ENCODE data around the gene SEC24D. TPM values are rescaled to one million over a fixed set of nuclear protein-coding genes. Genes with fewer than 3 reads are reported as not detected.

SEC24D gene
- total RNA-seq, 1 donor from 2014 or later = 48.1 TPM

GRCh38 chr4:118776157-118776954 lies 59.6 kb downstream of the SEC24D start:
- Histone ChIP-seq H3K9me3 (no peaks in the 10 kb centered on the region), H3K27me3 (no peaks in the 10 kb centered on the region), H3K36me3 (no peaks in the 10 kb centered on the region), H3K4me3 (no peak overlapping the region), H3K27ac (no peak overlapping the region), H3K4me1 (peaks cover 5% of the 10 kb centered on the region)
- DNase-seq (no peak), ATAC-seq (no peak)
- intact Hi-C loops (cut with DNase I) = no loop called here
- no peak for TF ChIP-seq CTCF (IDR thresholded peaks at IDR 0.05)

- H3K4me3 ChIP-seq = no peak overlapping the region
- intact Hi-C loops (cut with DNase I) = no loop called here
- no peaks in the 10 kb centered on the region for H3K36me3 ChIP-seq
- ATAC-seq (no peak), DNase-seq (no peak)
- H3K27ac ChIP-seq = no peak overlapping the region
- peaks cover 5% of the 10 kb centered on the region for H3K4me1 ChIP-seq
- no peak for TF ChIP-seq CTCF (IDR thresholded peaks at IDR 0.05)
- no peaks in the 10 kb centered on the region for H3K27me3 ChIP-seq
- H3K9me3 ChIP-seq = no peaks in the 10 kb centered on the region
These were observed 60.5 kb downstream of the SEC24D start for GRCh38 chr4:118775405-118775804.

GRCh38 chr4:118774989-118775388 lies 60.9 kb downstream of the SEC24D start:
- H3K4me1 ChIP-seq = peaks cover 5% of the 10 kb centered on the region
- H3K36me3 ChIP-seq = peaks cover 3% of the 10 kb centered on the region
- no peak for TF ChIP-seq CTCF (IDR thresholded peaks at IDR 0.05)
- H3K4me3 ChIP-seq = no peak overlapping the region
- H3K27me3 ChIP-seq = no peaks in the 10 kb centered on the region
- no peak overlapping the region for H3K27ac ChIP-seq
- DNase-seq (no peak), ATAC-seq (no peak)
- H3K9me3 ChIP-seq = no peaks in the 10 kb centered on the region
- intact Hi-C loops (cut with DNase I) = no loop called here

- intact Hi-C loops (cut with DNase I) = no loop called here
- H3K4me1 ChIP-seq = peaks cover 5% of the 10 kb centered on the region
- no peak overlapping the region for H3K27ac ChIP-seq
- no peak overlapping the region for H3K4me3 ChIP-seq
- no peak for ATAC-seq
- no peaks in the 10 kb centered on the region for H3K27me3 ChIP-seq
- H3K9me3 ChIP-seq = no peaks in the 10 kb centered on the region
- DNase-seq = no peak
- TF ChIP-seq CTCF (IDR thresholded peaks at IDR 0.05) = no peak
- peaks cover 8% of the 10 kb centered on the region for H3K36me3 ChIP-seq
These were observed 61.6 kb downstream of the SEC24D start for GRCh38 chr4:118774321-118774720.

- intact Hi-C loops (cut with DNase I) = no loop called here
- Histone ChIP-seq H3K27me3 (no peaks in the 10 kb centered on the region), H3K4me1 (peaks cover 5% of the 10 kb centered on the region), H3K9me3 (no peaks in the 10 kb centered on the region), H3K4me3 (no peak overlapping the region), H3K27ac (no peak overlapping the region), H3K36me3 (peaks cover 10% of the 10 kb centered on the region)
- TF ChIP-seq CTCF (IDR thresholded peaks at IDR 0.05) = no peak
- ATAC-seq = no peak
- no peak for DNase-seq
These were observed 62.5 kb downstream of the SEC24D start for GRCh38 chr4:118773429-118773792.

Data from upper lobe of right lung (tissue), 1 donor.